CD14-positive monocyte (primary cell): ENCODE measurements around the gene DNAL1. TPM values are rescaled to one million over a fixed set of nuclear protein-coding genes. Genes with fewer than 3 reads are reported as not detected.

Experiments used
- DNase-seq, 3 donors: peaks; one replicate each; pipeline ENCODE4 v3.0.0-alpha.2; 2011 to 2022
- H2AFZ ChIP-seq: 2 replicates; pipeline ENCODE4 v1.6.0; 2012; ENCODE audit warnings: mild to moderate bottlenecking, low read depth, low read length, inconsistent platforms; ENCODE audit not compliant: insufficient read depth, poor library complexity, severe bottlenecking
- H3K27ac ChIP-seq, 2 donors: 1 replicate in 1 of 2; 2 replicates in 1 of 2; pipeline ENCODE4 v1.5.1; 2012 to 2013; ENCODE audit warnings: low read length in 2 of 2, control low read depth in 1 of 2, inconsistent platforms in 1 of 2, low read depth in 1 of 2, mild to moderate bottlenecking in 1 of 2
- H3K27me3 ChIP-seq, 2 donors: one replicate each; pipeline versions ENCODE4 v1.6.0 to v1.6.1; 2011 to 2013; ENCODE audit warnings: low read length in 2 of 2; ENCODE audit not compliant: control insufficient read depth in 2 of 2, insufficient read depth in 2 of 2
- H3K36me3 ChIP-seq, 2 donors: replicated peaks in 1 of 2; 1 replicate in 1 of 2; 2 replicates in 1 of 2; pipeline versions ENCODE4 v1.5.1 to v1.6.1; 2012 to 2013; ENCODE audit warnings: low read length in 2 of 2, control low read depth in 1 of 2, inconsistent platforms in 1 of 2, mild to moderate bottlenecking in 1 of 2; ENCODE audit not compliant: insufficient read depth in 2 of 2, control insufficient read depth in 1 of 2
- H3K4me1 ChIP-seq, 2 donors: 1 replicate in 1 of 2; 2 replicates in 1 of 2; pipeline versions ENCODE4 v1.5.1 to v1.6.1; 2012 to 2013; ENCODE audit warnings: low read length in 2 of 2, control low read depth in 1 of 2, inconsistent platforms in 1 of 2, mild to moderate bottlenecking in 1 of 2, moderate library complexity in 1 of 2; ENCODE audit not compliant: insufficient read depth in 2 of 2, control insufficient read depth in 1 of 2
- H3K4me2 ChIP-seq: replicated peaks from 2 replicates; pipeline ENCODE3; 2012; ENCODE audit warnings: low read length, moderate library complexity, mild to moderate bottlenecking; ENCODE audit not compliant: poor library complexity, severe bottlenecking; ENCODE audit errors: extremely low read depth
- H3K4me3 ChIP-seq, 3 experiments: fragments of 200-600 bp in 1 of 3; sonication (generic) in 1 of 3; replicated peaks in 1 of 3; 1 replicate in 2 of 3; 2 replicates in 1 of 3; pipeline ENCODE4 v1.5.1; 2011 to 2013; ENCODE audit warnings: low read length in 3 of 3, mild to moderate bottlenecking in 3 of 3, control low read depth in 2 of 3, low read depth in 2 of 3, inconsistent platforms in 1 of 3, moderate library complexity in 1 of 3
- H3K79me2 ChIP-seq: 2 replicates; pipeline ENCODE4 v1.6.0; 2012; ENCODE audit warnings: mild to moderate bottlenecking, control low read depth, inconsistent platforms, low read length, moderate library complexity; ENCODE audit not compliant: insufficient read depth
- H3K9ac ChIP-seq: 2 replicates; pipeline ENCODE4 v1.6.0; 2017; ENCODE audit warnings: low read length, mild to moderate bottlenecking; ENCODE audit not compliant: insufficient read depth, poor library complexity, severe bottlenecking
- H3K9me3 ChIP-seq, 2 donors: replicated peaks in 1 of 2; 1 replicate in 1 of 2; 2 replicates in 1 of 2; pipeline versions ENCODE4 v1.5.1 to v1.6.1; 2012 to 2013; ENCODE audit warnings: low read length in 2 of 2, control low read depth in 1 of 2; ENCODE audit not compliant: control insufficient read depth in 1 of 2, insufficient read depth in 1 of 2
- H4K20me1 ChIP-seq: 2 replicates; pipeline ENCODE4 v1.6.0; 2012; ENCODE audit warnings: mild to moderate bottlenecking, low read length, control low read depth, moderate library complexity; ENCODE audit not compliant: insufficient read depth
- H3K27ac Mint-ChIP-seq, 7 donors: one replicate each; pipeline ENCODE4 v1.8.0; 2020; ENCODE audit warnings: mild to moderate bottlenecking in 7 of 7, mixed read lengths in 7 of 7, moderate library complexity in 6 of 7, inconsistent platforms in 2 of 7
- H3K27me3 Mint-ChIP-seq, 3 donors: one replicate each; pipeline ENCODE4 v1.8.0; 2021 to 2022; ENCODE audit warnings: low read depth in 3 of 3, mild to moderate bottlenecking in 3 of 3, mixed read lengths in 3 of 3, moderate library complexity in 3 of 3, inconsistent platforms in 1 of 3
- H3K36me3 Mint-ChIP-seq, 2 donors: one replicate each; pipeline ENCODE4 v1.8.0; 2020; ENCODE audit warnings: mixed read lengths in 2 of 2, inconsistent platforms in 1 of 2, mild to moderate bottlenecking in 1 of 2
- H3K4me1 Mint-ChIP-seq: one replicate; pipeline ENCODE4 v1.8.0; 2020; ENCODE audit warnings: mild to moderate bottlenecking, mixed read lengths
- H3K4me3 Mint-ChIP-seq, 2 donors: one replicate each; pipeline ENCODE4 v1.8.0; 2020; ENCODE audit warnings: mild to moderate bottlenecking in 2 of 2, mixed read lengths in 2 of 2, moderate library complexity in 1 of 2
- H3K9me3 Mint-ChIP-seq, 7 donors: one replicate each; pipeline ENCODE4 v1.8.0; 2020 to 2022; ENCODE audit warnings: mixed read lengths in 7 of 7, mild to moderate bottlenecking in 6 of 7, moderate library complexity in 6 of 7, inconsistent platforms in 2 of 7
- CTCF ChIP-seq: fragments of 200-600 bp; IDR thresholded peaks from one replicate; pipeline ENCODE4 v1.8.0; 2022; ENCODE audit warnings: antibody characterized with exemption, mild to moderate bottlenecking
- WGBS: methylation state at CpG from one replicate; pipeline ENCODE4 v1.1.5; 2013; ENCODE audit warnings: missing lambda C conversion rate; ENCODE audit not compliant: insufficient coverage; 5-methylcytosine and 5-hydroxymethylcytosine counted together
- intact Hi-C, 2 donors: fragments of 100-400 bp; cut with micrococcal nuclease; formaldehyde crosslinking; loops; one replicate each; pipeline versions ENCODE4 v1.15.0 to v1.15.1; 2023
- polyA plus RNA-seq, 3 donors: library from polyadenylated mRNA; depleted of rRNA in 1 of 3; unstranded in 2 of 3; stranded (reverse) in 1 of 3; fragments of 300-500 nt in 2 of 3; fragments of >200 nt in 1 of 3; fragmentation: Illumina TruSeq in 2 of 3; gene quantifications; 1 replicate in 2 of 3; 2 replicates in 1 of 3; pipeline ENCODE4 v1.2.3, GENCODE V29; 2012 to 2021

The DNAL1 gene
- polyA plus RNA-seq, 3 donors = 0.68 to 3.4 (median 2.0) TPM

- no peak overlapping the region for H2AFZ ChIP-seq
- peaks cover 96% of the 10 kb centered on the region for H4K20me1 ChIP-seq
- H3K27ac ChIP-seq = peak overlapping the region in 1 of 2 donors; percentile 20
- H3K4me3 ChIP-seq = no peak overlapping the region
- WGBS = 90% methylated on average over 6 of the region's 8 CpGs
- H3K4me2 ChIP-seq = no peak overlapping the region
- H3K36me3 Mint-ChIP-seq = peaks cover 79 to 88% of the 10 kb centered on the region in 2 donors
- H3K79me2 ChIP-seq = no peaks in the 10 kb centered on the region
- H3K9me3 ChIP-seq = no peaks in the 10 kb centered on the region
- DNase-seq = no peak
- H3K4me3 Mint-ChIP-seq = no peak overlapping the region
- no peaks in the 10 kb centered on the region for H3K27me3 ChIP-seq
- H3K36me3 ChIP-seq = peaks cover 81 to 94% of the 10 kb centered on the region in 2 donors
- peaks cover 0 to 2% (median 0%) of the 10 kb centered on the region in 3 donors for H3K27me3 Mint-ChIP-seq
- no peaks in the 10 kb centered on the region for H3K9me3 Mint-ChIP-seq
- no peak for TF ChIP-seq CTCF
- intact Hi-C loops = loop anchor here in 1 of 2 donors (10.0 kb wide), 1 partner anchor 295 kb away; the partner anchor contains the start of genes BBOF1 and ENTPD5
- peaks cover 18% of the 10 kb centered on the region for H3K4me1 Mint-ChIP-seq
- H3K4me1 ChIP-seq = peaks cover 13% of the 10 kb centered on the region in 2 donors
- no peak overlapping the region for H3K9ac ChIP-seq
- H3K27ac Mint-ChIP-seq = peak overlapping the region in 3 of 7 donors; percentile 54 to 61 (median 58)
Observed at GRCh38 chr14:73719791-73720190, 75.0 kb downstream of the DNAL1 start.

- intact Hi-C loops = loop anchor here in 1 of 2 donors (10.0 kb wide), 1 partner anchor 294 kb away; the partner anchor contains the start of genes BBOF1 and ENTPD5
- no peak overlapping the region for H2AFZ ChIP-seq
- Mint-ChIP-seq H3K36me3 (peaks cover 82 to 96% of the 10 kb centered on the region in 2 donors), H3K4me1 (peaks cover 24% of the 10 kb centered on the region), H3K4me3 (no peak overlapping the region), H3K27me3 (peaks cover 0 to 2% (median 0%) of the 10 kb centered on the region in 3 donors), H3K27ac (peak overlapping the region in 1 of 7 donors; percentile 4), H3K9me3 (no peaks in the 10 kb centered on the region)
- no peak overlapping the region for H3K9ac ChIP-seq
- H3K4me1 ChIP-seq = peaks cover 21 to 22% of the 10 kb centered on the region in 2 donors
- no peak for TF ChIP-seq CTCF
- H3K4me2 ChIP-seq = no peak overlapping the region
- H3K27me3 ChIP-seq = no peaks in the 10 kb centered on the region
- no peaks in the 10 kb centered on the region for H3K9me3 ChIP-seq
- no peak overlapping the region for H3K4me3 ChIP-seq
- H3K36me3 ChIP-seq = peaks cover 90 to 98% of the 10 kb centered on the region in 2 donors
- H4K20me1 ChIP-seq = peaks cover 96% of the 10 kb centered on the region
- H3K79me2 ChIP-seq = no peaks in the 10 kb centered on the region
- H3K27ac ChIP-seq = no peak overlapping the region
- no peak for DNase-seq
Observed at GRCh38 chr14:73720636-73721035, 75.8 kb downstream of the DNAL1 start.
